Measurements from ENCODE around the gene RPLP2. TPM values are rescaled to one million over a fixed set of nuclear protein-coding genes. Genes with fewer than 3 reads are reported as not detected.

Gene RPLP2
- total RNA-seq, 1 experiment from 2014 or later, result 2,582 TPM

GRCh38 chr11:849951-850774 is 40.4 kb downstream of the RPLP2 start:
- peak; percentile 9; the same call in 1 of the 2 replicates for TF ChIP-seq MYBL2 (CRISPR knock-in tag; IDR thresholded peaks at IDR 0.05)
- TF ChIP-seq ZNF423 (CRISPR knock-in tag; IDR thresholded peaks at IDR 0.05), result no peak
- TF ChIP-seq FOXK1 (CRISPR knock-in tag; IDR thresholded peaks at IDR 0.05), result no peak
- no peak for TF ChIP-seq ATF2 (CRISPR knock-in tag; IDR thresholded peaks at IDR 0.05; ENCODE audit: borderline replicate concordance, low read depth)
- TF ChIP-seq E2F5 (CRISPR knock-in tag; IDR thresholded peaks at IDR 0.05), result peak; percentile 7; the same call in 1 of the 2 replicates
- CTCF ChIA-PET, result interaction anchor here (0.6 to 2.8 kb wide), 9 partner anchors 9 to 201 kb away, joined by 3 to 24 read pairs (median 3); no protein-coding TSS in a partner anchor
- POLR2A ChIA-PET, result no interaction called here
- Mint-ChIP-seq H3K9me3 (no peaks in the 10 kb centered on the region), H3K36me3 (no peaks in the 10 kb centered on the region), H3K4me1 (peaks cover 14% of the 10 kb centered on the region), H3K4me3 (peak overlapping the region; percentile 72), H3K27ac (no peak overlapping the region), H3K27me3 (ENCODE audit: low read depth) (no peaks in the 10 kb centered on the region)
- DNase-seq (ENCODE audit: low spot score) (no peak), ATAC-seq (peak; percentile 3)

DNA sequence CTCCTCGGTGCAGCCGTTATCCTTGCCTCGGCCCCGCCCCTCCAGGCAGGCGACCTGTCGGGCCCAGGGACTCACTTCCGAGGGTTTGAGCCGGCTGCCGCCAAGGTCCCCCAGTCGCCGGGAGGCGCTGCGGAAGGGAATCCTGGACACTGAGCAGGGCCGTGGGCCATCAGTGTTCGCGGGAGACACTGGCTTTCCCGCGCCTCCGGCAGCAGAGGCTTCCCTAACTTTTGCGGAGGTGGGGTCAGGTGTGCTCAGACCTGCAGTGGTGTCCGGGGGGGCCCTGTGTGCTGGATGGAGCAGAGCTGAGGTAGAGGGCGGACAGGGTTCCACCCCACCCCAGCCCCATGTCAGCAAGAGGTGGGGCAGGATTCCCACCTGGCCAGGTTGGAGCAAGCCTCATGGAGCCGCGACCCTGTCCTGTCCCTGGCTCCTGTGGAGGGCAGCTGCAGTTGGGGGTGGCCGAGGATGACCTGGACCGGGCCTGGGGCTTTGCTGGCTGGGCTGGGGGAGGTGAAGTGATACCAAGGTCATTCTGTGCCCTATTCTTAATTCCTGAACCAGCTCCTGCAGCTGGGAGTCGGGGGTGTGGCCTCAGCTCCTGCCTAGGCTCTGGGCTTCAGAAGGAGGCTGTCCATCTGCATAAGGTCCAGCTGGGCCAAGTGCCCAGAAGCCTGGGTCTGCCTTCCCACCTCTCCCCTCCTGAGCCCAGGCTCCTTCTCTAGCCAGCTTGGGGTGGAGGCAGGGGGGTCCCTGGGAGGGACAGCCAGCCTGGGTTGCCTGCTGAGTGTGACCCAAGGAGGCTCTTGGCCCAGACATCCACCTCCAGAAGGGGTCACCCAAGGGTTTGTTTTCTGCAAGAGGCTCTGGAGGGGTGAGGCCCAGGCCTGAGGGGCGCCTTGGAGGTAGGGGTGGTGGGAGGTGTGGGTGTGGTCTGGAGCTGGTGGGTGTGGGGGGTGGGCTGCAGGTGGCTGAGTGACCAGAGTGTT is 41.3 kb downstream of the RPLP2 start:
- Mint-ChIP-seq H3K4me1 (peaks cover 15% of the 10 kb centered on the region), H3K27me3 (ENCODE audit: low read depth) (no peaks in the 10 kb centered on the region), H3K4me3 (peak overlapping the region; percentile 72), H3K9me3 (no peaks in the 10 kb centered on the region), H3K27ac (no peak overlapping the region), H3K36me3 (no peaks in the 10 kb centered on the region)
- POLR2A ChIA-PET, result interaction anchor here (0.6 kb wide), 1 partner anchor 196 kb away, joined by 4 read pairs; no protein-coding TSS in a partner anchor
- ATAC-seq, result peak; percentile 13
- CTCF ChIA-PET, result interaction anchor here (0.6 to 2.3 kb wide), 10 partner anchors 8 to 209 kb away, joined by 3 to 14 read pairs (median 3); partner anchors contain the start of gene TSPAN4
- peak; percentile 71 for DNase-seq (ENCODE audit: low spot score)
- TF ChIP-seq GRHL2 (CRISPR knock-in tag; IDR thresholded peaks at IDR 0.05; ENCODE audit: insufficient replicate concordance, severe bottlenecking), result no peak
- peak; percentile 53 for TF ChIP-seq SP1 (CRISPR knock-in tag; conservative IDR thresholded peaks at IDR 0.05)
- TF ChIP-seq, protein P1, sequence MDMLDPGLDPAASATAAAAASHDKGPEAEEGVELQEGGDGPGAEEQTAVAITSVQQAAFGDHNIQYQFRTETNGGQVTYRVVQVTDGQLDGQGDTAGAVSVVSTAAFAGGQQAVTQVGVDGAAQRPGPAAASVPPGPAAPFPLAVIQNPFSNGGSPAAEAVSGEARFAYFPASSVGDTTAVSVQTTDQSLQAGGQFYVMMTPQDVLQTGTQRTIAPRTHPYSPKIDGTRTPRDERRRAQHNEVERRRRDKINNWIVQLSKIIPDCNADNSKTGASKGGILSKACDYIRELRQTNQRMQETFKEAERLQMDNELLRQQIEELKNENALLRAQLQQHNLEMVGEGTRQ (CRISPR knock-in tag; IDR thresholded peaks at IDR 0.05), result 0 out of 2 replicates have a peak, but pooled peaks have one; percentile 1
- 0 out of 2 replicates have a peak, but pooled peaks have one; percentile 1 for TF ChIP-seq CBFB (CRISPR knock-in tag; IDR thresholded peaks at IDR 0.05; ENCODE audit: low read depth)
- TF ChIP-seq, protein P2, sequence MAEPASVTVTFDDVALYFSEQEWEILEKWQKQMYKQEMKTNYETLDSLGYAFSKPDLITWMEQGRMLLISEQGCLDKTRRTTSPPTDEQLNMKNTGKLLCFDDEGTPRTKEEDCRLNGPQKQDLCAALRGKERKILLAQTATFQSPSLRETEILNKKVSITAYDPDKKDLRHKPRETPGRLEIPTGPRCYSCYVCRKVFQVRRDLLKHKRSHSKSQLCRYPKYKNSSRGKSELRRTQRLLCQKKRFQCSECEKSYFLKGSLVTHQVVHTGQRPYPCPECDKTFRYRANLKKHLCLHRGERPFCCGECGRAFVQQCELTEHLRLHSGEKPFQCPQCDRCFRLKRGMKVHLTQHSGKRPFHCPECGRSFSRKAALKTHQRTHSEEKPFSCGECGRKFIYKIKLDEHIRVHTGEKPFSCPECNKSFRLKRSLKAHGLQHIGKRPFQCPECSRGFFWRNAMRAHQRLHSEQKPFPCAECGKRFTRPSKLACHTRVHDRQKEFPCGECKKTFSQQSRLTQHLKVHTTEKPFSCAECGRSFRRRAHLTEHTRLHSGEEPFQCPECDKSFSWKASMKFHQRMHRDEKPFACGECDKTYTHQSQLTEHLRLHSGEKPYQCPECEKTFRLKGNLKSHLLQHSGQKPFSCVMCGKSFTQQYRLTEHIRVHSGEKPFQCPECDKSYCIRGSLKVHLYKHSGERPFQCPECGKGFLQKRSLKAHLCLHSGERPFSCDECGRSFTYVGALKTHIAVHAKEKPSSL (CRISPR knock-in tag; conservative IDR thresholded peaks at IDR 0.05), result no peak
- 0 out of 2 replicates have a peak, but pooled peaks have one; percentile 50 for TF ChIP-seq E2F5 (CRISPR knock-in tag; IDR thresholded peaks at IDR 0.05)
- no peak for TF ChIP-seq STAT6 (CRISPR knock-in tag; conservative IDR thresholded peaks at IDR 0.05; ENCODE audit: low read depth)
- no peak for TF ChIP-seq E2F4 (CRISPR knock-in tag; IDR thresholded peaks at IDR 0.05; ENCODE audit: borderline replicate concordance, low read depth)
- TF ChIP-seq ZNF671 (CRISPR knock-in tag; IDR thresholded peaks at IDR 0.05), result no peak
- TF ChIP-seq MAX (CRISPR knock-in tag; IDR thresholded peaks at IDR 0.05), result 0 out of 2 replicates have a peak, but pooled peaks have one; percentile 18
- TF ChIP-seq ESRRA (CRISPR knock-in tag; IDR thresholded peaks at IDR 0.05; ENCODE audit: borderline replicate concordance), result no peak
- TF ChIP-seq, protein P3, sequence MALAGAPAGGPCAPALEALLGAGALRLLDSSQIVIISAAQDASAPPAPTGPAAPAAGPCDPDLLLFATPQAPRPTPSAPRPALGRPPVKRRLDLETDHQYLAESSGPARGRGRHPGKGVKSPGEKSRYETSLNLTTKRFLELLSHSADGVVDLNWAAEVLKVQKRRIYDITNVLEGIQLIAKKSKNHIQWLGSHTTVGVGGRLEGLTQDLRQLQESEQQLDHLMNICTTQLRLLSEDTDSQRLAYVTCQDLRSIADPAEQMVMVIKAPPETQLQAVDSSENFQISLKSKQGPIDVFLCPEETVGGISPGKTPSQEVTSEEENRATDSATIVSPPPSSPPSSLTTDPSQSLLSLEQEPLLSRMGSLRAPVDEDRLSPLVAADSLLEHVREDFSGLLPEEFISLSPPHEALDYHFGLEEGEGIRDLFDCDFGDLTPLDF (CRISPR knock-in tag; IDR thresholded peaks at IDR 0.05), result no peak
- TF ChIP-seq SMAD3 (CRISPR knock-in tag; IDR thresholded peaks at IDR 0.05; ENCODE audit: borderline replicate concordance), result no peak
